ENCODE results near the gene RDH11. TPM values are rescaled to one million over a fixed set of nuclear protein-coding genes. Genes with fewer than 3 reads are reported as not detected.

RDH11 gene
- total and polyA plus RNA-seq, 2 experiments from 2014 or later = 148 to 164 TPM

GRCh38 chr14:67683842-67684241 is 11.7 kb downstream of the RDH11 start:
- Histone ChIP-seq H3K79me2 (peaks cover 42% of the 10 kb centered on the region), H3K27ac (no peak overlapping the region), H3K36me3 (replicated peaks; ENCODE audit: insufficient read depth, low read depth) (no peaks in the 10 kb centered on the region), H3K9me2 (replicated peaks; ENCODE audit: insufficient read depth) (no peaks in the 10 kb centered on the region), H2AFZ (no peak overlapping the region), H3K9me3 (ENCODE audit: low read depth) (no peaks in the 10 kb centered on the region), H3K27me3 (no peaks in the 10 kb centered on the region), H3K4me3 (no peak overlapping the region), H3K4me1 (ENCODE audit: insufficient read depth) (no peaks in the 10 kb centered on the region), H4K20me1 (ENCODE audit: insufficient read depth, poor library complexity, severe bottlenecking) (no peaks in the 10 kb centered on the region), H3K4me2 (no peak overlapping the region)
- DNase-seq (ENCODE audit: low spot score) = no peak
- TF ChIP-seq, protein P1, sequence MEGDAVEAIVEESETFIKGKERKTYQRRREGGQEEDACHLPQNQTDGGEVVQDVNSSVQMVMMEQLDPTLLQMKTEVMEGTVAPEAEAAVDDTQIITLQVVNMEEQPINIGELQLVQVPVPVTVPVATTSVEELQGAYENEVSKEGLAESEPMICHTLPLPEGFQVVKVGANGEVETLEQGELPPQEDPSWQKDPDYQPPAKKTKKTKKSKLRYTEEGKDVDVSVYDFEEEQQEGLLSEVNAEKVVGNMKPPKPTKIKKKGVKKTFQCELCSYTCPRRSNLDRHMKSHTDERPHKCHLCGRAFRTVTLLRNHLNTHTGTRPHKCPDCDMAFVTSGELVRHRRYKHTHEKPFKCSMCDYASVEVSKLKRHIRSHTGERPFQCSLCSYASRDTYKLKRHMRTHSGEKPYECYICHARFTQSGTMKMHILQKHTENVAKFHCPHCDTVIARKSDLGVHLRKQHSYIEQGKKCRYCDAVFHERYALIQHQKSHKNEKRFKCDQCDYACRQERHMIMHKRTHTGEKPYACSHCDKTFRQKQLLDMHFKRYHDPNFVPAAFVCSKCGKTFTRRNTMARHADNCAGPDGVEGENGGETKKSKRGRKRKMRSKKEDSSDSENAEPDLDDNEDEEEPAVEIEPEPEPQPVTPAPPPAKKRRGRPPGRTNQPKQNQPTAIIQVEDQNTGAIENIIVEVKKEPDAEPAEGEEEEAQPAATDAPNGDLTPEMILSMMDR (IDR thresholded peaks at IDR 0.05; ENCODE audit: poor library complexity) = no peak
- TF ChIP-seq EZH2 (IDR thresholded peaks at IDR 0.05; ENCODE audit: borderline replicate concordance) (no peak), EZH2phosphoT487 (IDR thresholded peaks at IDR 0.05; ENCODE audit: low read depth, severe bottlenecking, unreplicated experiment) (no peak)

DNA sequence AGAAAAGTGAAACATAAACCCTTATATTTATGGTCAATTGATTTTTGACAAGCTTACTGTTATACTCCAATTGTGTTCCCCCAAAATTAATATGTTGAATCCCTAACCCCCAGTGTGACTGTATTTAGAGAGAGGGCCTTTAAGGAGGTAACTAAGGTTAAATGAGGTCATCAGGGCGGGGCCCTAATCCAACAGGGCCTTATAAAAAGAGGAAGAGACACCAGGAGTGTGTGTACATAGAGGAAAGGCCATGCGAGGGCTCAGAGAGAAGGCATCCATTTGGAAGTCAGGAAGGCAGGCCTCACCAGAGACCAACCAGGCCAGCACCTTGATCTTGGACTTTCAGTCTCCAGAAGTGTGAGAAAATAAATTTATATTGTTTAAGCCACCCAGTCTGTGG is 14.6 kb downstream of the RDH11 start:
- Histone ChIP-seq H3K36me3 (replicated peaks; ENCODE audit: insufficient read depth, low read depth) (peaks cover 3% of the 10 kb centered on the region), H3K4me2 (no peak overlapping the region), H3K4me1 (ENCODE audit: insufficient read depth) (no peaks in the 10 kb centered on the region), H3K4me3 (no peak overlapping the region), H3K79me2 (peaks cover 37% of the 10 kb centered on the region), H4K20me1 (ENCODE audit: insufficient read depth, poor library complexity, severe bottlenecking) (no peaks in the 10 kb centered on the region), H3K9me3 (ENCODE audit: low read depth) (no peaks in the 10 kb centered on the region), H3K27me3 (no peaks in the 10 kb centered on the region), H3K9me2 (replicated peaks; ENCODE audit: insufficient read depth) (no peaks in the 10 kb centered on the region), H2AFZ (no peak overlapping the region), H3K27ac (peak overlapping the region; percentile 4)
- no peak for TF ChIP-seq EZH2phosphoT487 (IDR thresholded peaks at IDR 0.05; ENCODE audit: low read depth, severe bottlenecking, unreplicated experiment)
- no peak for TF ChIP-seq EZH2 (IDR thresholded peaks at IDR 0.05; ENCODE audit: borderline replicate concordance)
- TF ChIP-seq, protein P1 (IDR thresholded peaks at IDR 0.05; ENCODE audit: poor library complexity) = no peak
- DNase-seq (ENCODE audit: low spot score) = no peak
- 88% methylated on average over 2 of the region's 2 CpGs for WGBS (ENCODE audit: low lambda C conversion rate, missing lambda C conversion rate)

GRCh38 chr14:67680121-67680602 is 15.4 kb downstream of the RDH11 start:
- 76% methylated on average over 3 of the region's 3 CpGs for WGBS (ENCODE audit: low lambda C conversion rate, missing lambda C conversion rate)
- Histone ChIP-seq H4K20me1 (ENCODE audit: insufficient read depth, poor library complexity, severe bottlenecking) (no peaks in the 10 kb centered on the region), H3K4me2 (no peak overlapping the region), H3K4me3 (no peak overlapping the region), H2AFZ (no peak overlapping the region), H3K36me3 (replicated peaks; ENCODE audit: insufficient read depth, low read depth) (peaks cover 3% of the 10 kb centered on the region), H3K4me1 (ENCODE audit: insufficient read depth) (no peaks in the 10 kb centered on the region), H3K9me3 (ENCODE audit: low read depth) (no peaks in the 10 kb centered on the region), H3K27ac (peak overlapping the region; percentile 35), H3K9me2 (replicated peaks; ENCODE audit: insufficient read depth) (no peaks in the 10 kb centered on the region), H3K27me3 (no peaks in the 10 kb centered on the region), H3K79me2 (peaks cover 40% of the 10 kb centered on the region)
- TF ChIP-seq, protein P1 (IDR thresholded peaks at IDR 0.05; ENCODE audit: poor library complexity) = no peak
- peak; percentile 56 for DNase-seq (ENCODE audit: low spot score)

- Histone ChIP-seq H3K36me3 (replicated peaks; ENCODE audit: insufficient read depth, low read depth) (peaks cover 3% of the 10 kb centered on the region), H4K20me1 (ENCODE audit: insufficient read depth, poor library complexity, severe bottlenecking) (no peaks in the 10 kb centered on the region)
- TF ChIP-seq, protein P1 (IDR thresholded peaks at IDR 0.05; ENCODE audit: poor library complexity) = no peak
- no peak for TF ChIP-seq EZH2phosphoT487 (IDR thresholded peaks at IDR 0.05; ENCODE audit: low read depth, severe bottlenecking, unreplicated experiment)
These were observed 16.6 kb downstream of the RDH11 start for GRCh38 chr14:67679006-67679405.

More at GRCh38 chr14:67679006-67679405, 16.6 kb downstream of the RDH11 start:
- H3K27ac ChIP-seq = peak overlapping the region; percentile 35
- H3K4me3 ChIP-seq = no peak overlapping the region
- no peak overlapping the region for H2AFZ ChIP-seq
- no peaks in the 10 kb centered on the region for H3K9me3 ChIP-seq (ENCODE audit: low read depth)
- WGBS (ENCODE audit: low lambda C conversion rate, missing lambda C conversion rate) = 89% methylated on average over 2 of the region's 2 CpGs
- no peak for DNase-seq (ENCODE audit: low spot score)
- no peaks in the 10 kb centered on the region for H3K9me2 ChIP-seq (replicated peaks; ENCODE audit: insufficient read depth)
- H3K4me2 ChIP-seq = no peak overlapping the region
- no peaks in the 10 kb centered on the region for H3K27me3 ChIP-seq
- H3K79me2 ChIP-seq = peaks cover 40% of the 10 kb centered on the region
- no peaks in the 10 kb centered on the region for H3K4me1 ChIP-seq (ENCODE audit: insufficient read depth)
